SH-SY5Y (cell line): ENCODE results near the gene MAP7D1.

Experiments
- GATA2 ChIP-seq: IDR thresholded peaks from 2 replicates; pipeline ENCODE4 v1.6.1; 2011; ENCODE audit warnings: mild to moderate bottlenecking, low read depth, low read length
- GATA3 ChIP-seq: IDR thresholded peaks from 2 replicates; pipeline ENCODE4 v1.6.1; 2011; ENCODE audit warnings: low read depth, mild to moderate bottlenecking, low read length, moderate library complexity

DNA sequence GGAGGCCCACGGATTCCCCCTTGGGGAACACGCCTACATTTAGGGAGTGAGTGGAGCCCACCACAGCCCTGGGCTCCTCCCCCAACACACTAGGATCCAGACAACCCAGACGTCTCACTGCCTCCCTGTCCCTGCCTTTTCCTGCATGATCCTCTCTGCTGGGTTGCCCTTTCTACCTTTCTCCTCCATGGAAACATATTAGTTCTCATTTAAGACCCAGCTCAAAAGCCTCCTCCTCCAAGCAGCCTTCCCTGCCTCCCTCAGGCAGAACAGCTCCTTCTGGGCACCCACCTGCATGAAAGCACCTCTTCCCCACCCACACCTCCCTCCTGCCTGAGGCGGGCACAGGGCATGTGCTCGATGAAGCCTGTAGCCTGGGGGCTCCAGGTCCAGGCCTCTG, 41.6 kb upstream of the MAP7D1 start:
- no peak for TF ChIP-seq GATA2
- TF ChIP-seq GATA3, result no peak
